Thymus (tissue), 11 donors: ENCODE measurements around the gene PER1. TPM values are rescaled to one million over a fixed set of nuclear protein-coding genes. Genes with fewer than 3 reads are reported as not detected.

Experiments
- DNase-seq, 9 donors: peaks; one replicate each; pipeline ENCODE4 v3.0.0-alpha.2; 2013; ENCODE audit warnings: low spot score in 9 of 9, low read depth in 6 of 9, missing footprints in 1 of 9
- H3K27ac ChIP-seq, 2 donors: one replicate each; pipeline ENCODE4 v1.5.1; 2013; ENCODE audit warnings: control low read depth in 1 of 2, low read depth in 1 of 2, low read length in 1 of 2, mild to moderate bottlenecking in 1 of 2, moderate library complexity in 1 of 2
- H3K27me3 ChIP-seq, 2 donors: one replicate each; pipeline ENCODE4 v1.5.1; 2013; ENCODE audit warnings: low read length in 1 of 2; ENCODE audit not compliant: control insufficient read depth in 2 of 2, insufficient read depth in 1 of 2
- H3K36me3 ChIP-seq, 2 donors: one replicate each; pipeline ENCODE4 v1.5.1; 2013; ENCODE audit warnings: low read length in 1 of 2, mild to moderate bottlenecking in 1 of 2, moderate library complexity in 1 of 2; ENCODE audit not compliant: control insufficient read depth in 2 of 2, insufficient read depth in 2 of 2
- H3K4me1 ChIP-seq, 2 donors: one replicate each; pipeline ENCODE4 v1.5.1; 2013; ENCODE audit warnings: low read length in 2 of 2; ENCODE audit not compliant: control insufficient read depth in 2 of 2, insufficient read depth in 2 of 2
- H3K4me3 ChIP-seq, 2 donors: one replicate each; pipeline ENCODE4 v1.5.1; 2013; ENCODE audit warnings: low read length in 2 of 2, control low read depth in 1 of 2, mild to moderate bottlenecking in 1 of 2
- H3K9me3 ChIP-seq, 2 donors: one replicate each; pipeline ENCODE4 v1.5.1; 2013; ENCODE audit warnings: low read length in 1 of 2, mild to moderate bottlenecking in 1 of 2; ENCODE audit not compliant: control insufficient read depth in 2 of 2, insufficient read depth in 1 of 2
- WGBS: extraction: QIAGEN DNeasy Blood & Tissue Kit; methylation state at CpG from one replicate; pipeline ENCODE4 v1.1.7; 2013; 5-methylcytosine and 5-hydroxymethylcytosine counted together
- polyA plus RNA-seq: library from polyadenylated mRNA; stranded (reverse); fragments of 200-250 nt; gene quantifications from one replicate; pipeline ENCODE4 v1.2.3, GENCODE V29; 2013
- total RNA-seq: library from RNA; stranded (reverse); fragments of 120-200 nt; gene quantifications from one replicate; pipeline ENCODE4 v1.2.4, GENCODE V29; 2013
- donor health status: healthy.

PER1 gene
- total and polyA plus RNA-seq, 2 donors, result 4.2 to 71.9 TPM

DNA sequence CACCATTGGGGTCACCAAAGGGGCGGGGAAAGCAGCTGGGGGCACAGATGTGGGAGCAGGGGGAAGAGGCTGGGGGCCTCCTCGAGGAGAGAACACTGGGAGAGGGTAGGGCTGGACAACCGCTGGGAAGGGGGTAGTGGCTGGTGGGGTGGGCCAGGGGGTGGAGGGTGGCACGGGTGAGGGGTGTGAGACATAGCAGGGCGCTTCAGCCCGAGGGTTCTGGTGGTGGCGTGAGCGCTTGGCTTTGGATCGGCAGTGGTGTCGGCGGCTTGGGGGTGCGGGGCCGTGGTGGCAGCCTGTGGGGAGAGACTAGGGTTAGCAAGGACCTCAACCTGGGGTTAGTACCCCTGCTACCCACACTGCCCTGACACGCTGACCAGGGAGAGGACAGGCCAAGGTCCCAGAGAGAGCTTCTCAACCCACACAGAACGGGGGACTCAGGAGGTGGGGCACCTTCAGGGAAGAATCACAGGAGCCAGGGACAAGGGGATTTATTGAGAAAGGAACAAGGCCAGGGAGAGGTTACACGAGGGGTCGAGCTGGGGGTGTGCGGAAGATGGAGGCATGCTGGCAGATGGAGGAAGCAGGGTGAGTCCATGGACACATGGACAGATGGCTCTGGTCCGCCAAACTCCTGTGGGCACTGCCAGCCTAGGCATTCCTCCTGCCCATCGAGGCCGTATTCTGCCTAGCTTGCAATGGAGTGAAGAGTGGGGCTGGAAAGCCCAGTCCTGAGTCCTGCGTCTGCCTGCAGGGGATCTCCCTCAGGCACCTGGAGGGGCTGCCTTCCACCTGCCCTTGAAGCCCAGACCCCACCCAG lies 8.4 kb downstream of the PER1 start:
- peaks cover 3 to 12% of the 10 kb centered on the region in 2 donors for H3K4me1 ChIP-seq
- H3K9me3 ChIP-seq, result no peaks in the 10 kb centered on the region
- no peaks in the 10 kb centered on the region for H3K27me3 ChIP-seq
- WGBS, result 98% methylated on average over 22 of the region's 22 CpGs
- no peak overlapping the region for H3K27ac ChIP-seq
- no peak overlapping the region for H3K4me3 ChIP-seq
- DNase-seq, result no peak
- peaks cover 75 to 84% of the 10 kb centered on the region in 2 donors for H3K36me3 ChIP-seq

GRCh38 chr17:8142887-8143580 lies 9.2 kb downstream of the PER1 start:
- H3K27me3 ChIP-seq, result peaks cover 0 to 2% of the 10 kb centered on the region in 2 donors
- H3K4me3 ChIP-seq, result no peak overlapping the region
- peaks cover 69 to 76% of the 10 kb centered on the region in 2 donors for H3K36me3 ChIP-seq
- WGBS, result 91% methylated on average over 15 of the region's 15 CpGs
- H3K9me3 ChIP-seq, result no peaks in the 10 kb centered on the region
- no peak overlapping the region for H3K27ac ChIP-seq
- DNase-seq, result no peak
- H3K4me1 ChIP-seq, result peaks cover 9 to 19% of the 10 kb centered on the region in 2 donors

- H3K27me3 ChIP-seq, result peaks cover 2 to 9% of the 10 kb centered on the region in 2 donors
- DNase-seq, result no peak
- 98% methylated on average over 23 of the region's 23 CpGs for WGBS
- no peaks in the 10 kb centered on the region for H3K9me3 ChIP-seq
- H3K4me3 ChIP-seq, result no peak overlapping the region
- H3K36me3 ChIP-seq, result peaks cover 63 to 69% of the 10 kb centered on the region in 2 donors
- no peak overlapping the region for H3K27ac ChIP-seq
- H3K4me1 ChIP-seq, result peaks cover 15 to 24% of the 10 kb centered on the region in 2 donors
These were observed 9.9 kb downstream of the PER1 start for GRCh38 chr17:8142158-8142886.

- WGBS, result 96% methylated on average over 11 of the region's 11 CpGs
- Histone ChIP-seq H3K9me3 (no peaks in the 10 kb centered on the region), H3K27ac (no peak overlapping the region), H3K4me1 (peaks cover 15 to 24% of the 10 kb centered on the region in 2 donors), H3K36me3 (peaks cover 57 to 63% of the 10 kb centered on the region in 2 donors), H3K27me3 (peaks cover 4 to 15% of the 10 kb centered on the region in 2 donors), H3K4me3 (no peak overlapping the region)
- no peak for DNase-seq
These were observed 10.5 kb downstream of the PER1 start for GRCh38 chr17:8141741-8142140.

GRCh38 chr17:8141045-8141444 lies 11.2 kb downstream of the PER1 start:
- no peaks in the 10 kb centered on the region for H3K9me3 ChIP-seq
- H3K36me3 ChIP-seq, result peaks cover 50 to 56% of the 10 kb centered on the region in 2 donors
- H3K4me3 ChIP-seq, result no peak overlapping the region
- no peak for DNase-seq
- H3K4me1 ChIP-seq, result peaks cover 15 to 24% of the 10 kb centered on the region in 2 donors
- no peak overlapping the region for H3K27ac ChIP-seq
- WGBS, result over 99% methylated on average over 7 of the region's 7 CpGs
- peaks cover 4 to 20% of the 10 kb centered on the region in 2 donors for H3K27me3 ChIP-seq

DNA sequence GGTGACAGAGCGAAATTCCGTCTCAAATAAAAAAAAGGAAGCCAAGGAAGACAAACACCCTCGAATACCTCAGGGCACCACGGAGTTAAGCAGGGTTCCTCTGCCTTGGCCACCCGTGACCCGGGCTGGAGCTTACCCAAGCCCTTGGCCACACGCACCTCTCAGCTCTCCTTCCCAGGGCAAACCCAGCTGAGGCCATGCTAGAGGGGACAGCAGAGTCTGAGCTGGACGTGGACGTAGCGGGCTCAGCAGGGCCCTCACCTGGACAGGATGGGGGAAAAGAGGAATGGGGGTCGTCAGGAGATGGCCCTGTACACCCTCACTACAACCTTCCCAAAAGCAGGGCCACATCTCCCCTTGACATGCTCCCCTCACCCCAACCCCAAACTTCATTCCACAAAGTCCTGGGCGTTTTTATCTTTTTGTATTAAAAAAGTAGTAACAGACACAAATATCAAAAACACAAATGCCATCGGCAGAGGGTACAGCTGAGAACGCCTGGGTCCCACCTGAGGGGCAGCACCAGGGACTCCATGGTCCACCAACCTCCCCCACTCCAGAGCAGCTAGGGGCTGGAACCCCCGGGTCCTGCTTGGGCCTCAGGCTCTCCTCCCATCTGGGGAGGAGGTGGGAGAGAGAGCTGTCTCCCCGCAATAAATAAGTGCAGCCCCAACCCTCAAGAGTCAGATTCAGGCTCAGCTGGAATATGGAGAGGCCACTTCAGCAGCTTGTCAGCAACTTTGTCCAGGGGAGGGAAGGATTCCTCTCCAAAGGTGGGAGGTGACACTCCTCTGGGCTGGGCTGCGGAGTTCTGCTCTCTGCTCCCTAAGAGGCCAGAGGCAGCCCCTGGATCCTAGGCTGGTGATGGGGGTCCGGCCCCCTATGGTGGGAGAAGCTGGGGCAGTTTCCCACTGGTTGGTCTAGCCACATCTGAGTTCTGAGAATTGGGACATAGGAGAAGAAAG lies 11.9 kb downstream of the PER1 start:
- WGBS, result 96% methylated on average over 18 of the region's 18 CpGs
- H3K27me3 ChIP-seq, result peaks cover 4 to 24% of the 10 kb centered on the region in 2 donors
- H3K4me3 ChIP-seq, result no peak overlapping the region
- H3K4me1 ChIP-seq, result peaks cover 15 to 24% of the 10 kb centered on the region in 2 donors
- no peak overlapping the region for H3K27ac ChIP-seq
- peaks cover 44 to 49% of the 10 kb centered on the region in 2 donors for H3K36me3 ChIP-seq
- H3K9me3 ChIP-seq, result no peaks in the 10 kb centered on the region
- DNase-seq, result no peak

DNA sequence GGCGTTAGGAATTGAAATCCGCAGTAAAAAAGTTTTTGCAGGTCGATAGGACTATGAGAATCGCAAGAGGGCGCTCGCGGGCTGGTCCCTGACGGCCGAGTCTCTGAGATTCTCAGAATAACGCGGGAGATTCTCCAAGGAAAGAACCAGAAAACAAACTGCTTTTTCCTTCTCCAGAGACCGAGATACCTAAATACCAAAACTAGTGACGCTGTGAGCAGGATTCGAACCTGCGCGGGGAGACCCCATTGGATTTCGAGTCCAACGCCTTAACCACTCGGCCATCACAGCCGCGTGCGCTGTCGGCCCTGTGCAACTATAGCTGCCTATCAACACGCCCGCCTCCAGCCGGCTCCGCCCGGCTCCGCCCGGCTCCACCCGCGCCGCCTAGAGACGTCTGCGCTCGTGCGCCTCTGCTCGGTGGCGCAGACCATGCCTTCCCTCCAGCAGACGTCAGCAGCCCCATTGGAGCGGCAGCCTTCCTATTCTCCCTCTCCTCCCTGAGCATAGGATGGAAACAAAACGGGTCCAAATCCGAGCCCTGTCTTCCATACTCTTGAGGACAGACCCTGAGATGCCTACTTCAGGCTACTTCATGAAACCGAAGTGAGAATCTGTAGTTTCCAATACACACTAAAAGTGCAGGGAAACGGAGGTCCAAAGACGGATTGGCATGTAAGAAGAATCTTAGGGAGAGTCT lies 13.4 kb downstream of the PER1 start:
- DNase-seq, result peak; percentile 84 to 96 (median 92)
- Histone ChIP-seq H3K9me3 (no peaks in the 10 kb centered on the region), H3K27ac (peak overlapping the region; percentile 92), H3K4me1 (peaks cover 15 to 24% of the 10 kb centered on the region in 2 donors), H3K4me3 (peak overlapping the region; percentile 44 to 45), H3K27me3 (peaks cover 4 to 29% of the 10 kb centered on the region in 2 donors), H3K36me3 (peaks cover 32 to 42% of the 10 kb centered on the region in 2 donors)
- WGBS, result under 1% methylated on average over 46 of the region's 46 CpGs

DNA sequence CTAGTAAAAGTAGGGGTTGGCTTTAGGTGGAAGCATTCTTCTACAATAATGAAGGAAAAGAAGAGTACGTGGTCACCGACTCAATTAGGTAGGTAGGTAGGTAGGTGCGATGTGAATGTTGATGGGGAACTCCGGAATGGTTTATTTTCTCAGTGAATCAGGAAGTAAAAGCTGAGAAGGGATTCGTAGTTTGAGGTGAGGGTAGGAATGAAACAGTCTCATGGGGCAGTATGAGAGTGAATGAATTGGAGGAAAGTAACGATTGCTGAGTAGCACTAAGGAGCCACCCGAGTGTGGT lies 13.9 kb downstream of the PER1 start:
- 1% methylated on average over 7 of the region's 7 CpGs for WGBS
- peaks cover 15 to 24% of the 10 kb centered on the region in 2 donors for H3K4me1 ChIP-seq

More for the DNA sequence above, 13.9 kb downstream of the PER1 start:
- peak overlapping the region; percentile 26 to 92 for H3K27ac ChIP-seq
- peaks cover 4 to 34% of the 10 kb centered on the region in 2 donors for H3K27me3 ChIP-seq
- peaks cover 27 to 37% of the 10 kb centered on the region in 2 donors for H3K36me3 ChIP-seq
- peak overlapping the region; percentile 44 to 45 for H3K4me3 ChIP-seq
- no peak for DNase-seq
- no peaks in the 10 kb centered on the region for H3K9me3 ChIP-seq
